ENCODE measurements around the gene UTP25. TPM values are rescaled to one million over a fixed set of nuclear protein-coding genes. Genes with fewer than 3 reads are reported as not detected.
A peak's percentile ranks its signal among the peaks of the same experiment; 100 is the strongest.

UTP25 gene
- polyA plus RNA-seq, 1 donor from 2014 or later = 6.1 TPM

- Histone ChIP-seq H3K36me3 (ENCODE audit: insufficient read depth, low read length) (no peaks in the 10 kb centered on the region), H3K9me3 (ENCODE audit: low read length) (no peaks in the 10 kb centered on the region), H3K4me2 (ENCODE audit: low read length) (no peak overlapping the region), H3K9me2 (ENCODE audit: insufficient read depth, low read length) (no peaks in the 10 kb centered on the region), H3K79me2 (replicated peaks; ENCODE audit: insufficient read depth, low read length) (no peaks in the 10 kb centered on the region), H4K20me1 (ENCODE audit: insufficient read depth) (no peaks in the 10 kb centered on the region), H2AFZ (ENCODE audit: low read depth, low read length) (no peak overlapping the region), H3F3A (ENCODE audit: insufficient read depth, low read length, poor library complexity, severe bottlenecking) (peaks cover 9% of the 10 kb centered on the region), H3K27me3 (ENCODE audit: insufficient read depth, low read depth, low read length) (no peaks in the 10 kb centered on the region), H3K27ac (ENCODE audit: low read length) (peak overlapping the region; percentile 43), H3K9ac (ENCODE audit: low read length) (no peak overlapping the region), H3K4me3 (ENCODE audit: low read length) (peak overlapping the region; percentile 26)
- TF ChIP-seq RAD21 (conservative IDR thresholded peaks at IDR 0.05) = peak; percentile 51
- TF ChIP-seq POLR2AphosphoS5 (IDR thresholded peaks at IDR 0.05) = no peak
- TF ChIP-seq EZH2 (IDR thresholded peaks at IDR 0.05; ENCODE audit: borderline replicate concordance, insufficient read depth, low read length, poor library complexity, severe bottlenecking) = no peak
- TF ChIP-seq EP300 (conservative IDR thresholded peaks at IDR 0.05; ENCODE audit: poor library complexity, severe bottlenecking) = no peak
- TF ChIP-seq SMC3 (conservative IDR thresholded peaks at IDR 0.05; ENCODE audit: poor library complexity) = peak; percentile 58
- TF ChIP-seq MXI1 (conservative IDR thresholded peaks at IDR 0.05; ENCODE audit: poor library complexity, severe bottlenecking) = no peak
- peak; percentile 63 for TF ChIP-seq CTCF (IDR thresholded peaks at IDR 0.05; ENCODE audit: poor library complexity, severe bottlenecking)
- TF ChIP-seq REST (IDR thresholded peaks at IDR 0.05; ENCODE audit: borderline replicate concordance) = no peak
- TF ChIP-seq TAF1 (IDR thresholded peaks at IDR 0.05; ENCODE audit: low read depth) = no peak
These were observed 47.7 kb downstream of the UTP25 start for GRCh38 chr1:209875515-209875914.

GRCh38 chr1:209876078-209876800, 48.5 kb downstream of the UTP25 start:
- H3K4me2 ChIP-seq (ENCODE audit: low read length) = no peak overlapping the region
- H3K27me3 ChIP-seq (ENCODE audit: insufficient read depth, low read depth, low read length) = no peaks in the 10 kb centered on the region
- H3K9me3 ChIP-seq (ENCODE audit: low read length) = no peaks in the 10 kb centered on the region
- H3K79me2 ChIP-seq (replicated peaks; ENCODE audit: insufficient read depth, low read length) = no peaks in the 10 kb centered on the region
- peak overlapping the region; percentile 43 for H3K27ac ChIP-seq (ENCODE audit: low read length)
- H3F3A ChIP-seq (ENCODE audit: insufficient read depth, low read length, poor library complexity, severe bottlenecking) = peaks cover 9% of the 10 kb centered on the region
- peak overlapping the region; percentile 26 for H3K4me3 ChIP-seq (ENCODE audit: low read length)
- no peaks in the 10 kb centered on the region for H3K9me2 ChIP-seq (ENCODE audit: insufficient read depth, low read length)
- no peak overlapping the region for H3K9ac ChIP-seq (ENCODE audit: low read length)
- H3K36me3 ChIP-seq (ENCODE audit: insufficient read depth, low read length) = no peaks in the 10 kb centered on the region
- TF ChIP-seq EP300 (conservative IDR thresholded peaks at IDR 0.05; ENCODE audit: poor library complexity, severe bottlenecking) (no peak), MXI1 (conservative IDR thresholded peaks at IDR 0.05; ENCODE audit: poor library complexity, severe bottlenecking) (no peak), REST (IDR thresholded peaks at IDR 0.05; ENCODE audit: borderline replicate concordance) (no peak), RAD21 (conservative IDR thresholded peaks at IDR 0.05) (no peak), EZH2 (IDR thresholded peaks at IDR 0.05; ENCODE audit: borderline replicate concordance, insufficient read depth, low read length, poor library complexity, severe bottlenecking) (no peak)
- H2AFZ ChIP-seq (ENCODE audit: low read depth, low read length) = no peak overlapping the region
- no peaks in the 10 kb centered on the region for H4K20me1 ChIP-seq (ENCODE audit: insufficient read depth)
